ENCODE data around the gene PRRX2. TPM values are rescaled to one million over a fixed set of nuclear protein-coding genes. Genes with fewer than 3 reads are reported as not detected.

Gene PRRX2
- total and polyA plus RNA-seq, 2 experiments from 2014 or later = 5.8 to 8.3 TPM

GRCh38 chr9:129739432-129739831 lies 74.0 kb downstream of the PRRX2 start:
- Mint-ChIP-seq H3K27ac (no peak overlapping the region), H3K27me3 (ENCODE audit: insufficient read depth, low read depth, poor library complexity) (peaks cover 22% of the 10 kb centered on the region), H3K4me3 (no peak overlapping the region), H3K4me1 (peaks cover 5% of the 10 kb centered on the region), H3K36me3 (ENCODE audit: low read depth) (no peaks in the 10 kb centered on the region), H3K9me3 (no peaks in the 10 kb centered on the region; the same call in 2 of the 3 replicates)
- Histone ChIP-seq H3K4me3 (no peak overlapping the region), H3K4me1 (ENCODE audit: insufficient read depth) (no peaks in the 10 kb centered on the region), H3K4me2 (no peak overlapping the region), H3K36me3 (ENCODE audit: insufficient read depth) (no peaks in the 10 kb centered on the region), H4K20me1 (replicated peaks; ENCODE audit: insufficient read depth) (no peaks in the 10 kb centered on the region), H3K79me2 (replicated peaks; ENCODE audit: insufficient read depth) (no peaks in the 10 kb centered on the region), H3K9me2 (ENCODE audit: insufficient read depth) (no peaks in the 10 kb centered on the region), H2AFZ (no peak overlapping the region), H3K27ac (ENCODE audit: low read depth) (no peak overlapping the region), H3F3A (replicated peaks; ENCODE audit: low read depth) (no peaks in the 10 kb centered on the region), H3K27me3 (ENCODE audit: insufficient read depth) (no peaks in the 10 kb centered on the region)
- TF ChIP-seq REST (IDR thresholded peaks at IDR 0.05; ENCODE audit: unreplicated experiment) (no peak), ZNF331 (CRISPR knock-in tag; IDR thresholded peaks at IDR 0.05; ENCODE audit: low read depth) (no peak), CTCF (conservative IDR thresholded peaks at IDR 0.05; ENCODE audit: low read depth in 2 of 2) (no peak), POLR2AphosphoS5 (IDR thresholded peaks at IDR 0.05; ENCODE audit: low read depth) (no peak), ETS1 (IDR thresholded peaks at IDR 0.05) (no peak), STAT1 (IDR thresholded peaks at IDR 0.05; ENCODE audit: unreplicated experiment) (no peak), ZNF462 (CRISPR knock-in tag; IDR thresholded peaks at IDR 0.05) (no peak), ZNF114 (CRISPR knock-in tag; IDR thresholded peaks at IDR 0.05) (no peak), EZH2 (IDR thresholded peaks at IDR 0.05; ENCODE audit: low read depth, unreplicated experiment) (no peak), JUNB (IDR thresholded peaks at IDR 0.05; ENCODE audit: unreplicated experiment) (no peak), EZH2phosphoT487 (IDR thresholded peaks at IDR 0.05; ENCODE audit: unreplicated experiment) (no peak), NANOG (IDR thresholded peaks at IDR 0.05; ENCODE audit: borderline replicate concordance) (no peak), CREB1 (CRISPR knock-in tag; IDR thresholded peaks at IDR 0.05; ENCODE audit: low read depth) (no peak)
- ATAC-seq (no peak), DNase-seq (ENCODE audit: low spot score) (no peak)

Measured in GM23338 (cell line).